ENCODE measurements around the gene ATP13A1.

Gene ATP13A1

GRCh38 chr19:19650331-19650730, 13.1 kb downstream of the ATP13A1 start:
- Histone ChIP-seq H3K36me3 (ENCODE audit: insufficient read depth, low read length) (peaks cover 95% of the 10 kb centered on the region), H3F3A (ENCODE audit: insufficient read depth, low read length) (no peaks in the 10 kb centered on the region), H3K9ac (ENCODE audit: low read length) (no peak overlapping the region)

DNA sequence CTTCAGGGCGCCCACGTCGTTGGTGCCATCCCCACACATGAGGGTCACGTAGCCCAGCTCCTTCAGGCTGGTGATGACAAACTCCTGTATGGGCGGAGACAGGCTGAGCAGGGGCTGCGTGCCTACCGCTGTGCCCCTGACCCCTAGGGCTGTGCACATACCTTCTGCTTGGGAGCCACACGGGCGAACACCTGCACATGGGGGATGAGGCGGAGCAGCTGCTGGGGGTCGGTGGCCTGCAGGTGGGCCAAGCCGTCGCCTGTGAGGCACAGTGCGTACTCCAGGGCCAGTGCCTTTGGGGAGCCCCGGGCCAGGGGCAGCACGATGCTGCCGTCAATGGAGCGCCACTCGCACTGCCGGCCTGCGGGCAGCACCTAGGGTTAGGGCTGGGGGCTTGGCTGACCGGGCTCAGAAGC, 13.9 kb downstream of the ATP13A1 start:
- Histone ChIP-seq H3K4me1 (ENCODE audit: insufficient read depth, low read length, severe bottlenecking) (no peaks in the 10 kb centered on the region), H3K9me3 (ENCODE audit: low read length) (no peaks in the 10 kb centered on the region), H3K27me3 (ENCODE audit: insufficient read depth, low read length) (no peaks in the 10 kb centered on the region), H3K9ac (ENCODE audit: low read length) (no peak overlapping the region), H3K9me2 (ENCODE audit: low read depth, low read length) (no peaks in the 10 kb centered on the region), H3F3A (ENCODE audit: insufficient read depth, low read length) (no peaks in the 10 kb centered on the region), H2AFZ (ENCODE audit: low read length) (no peak overlapping the region), H3K36me3 (ENCODE audit: insufficient read depth, low read length) (peaks cover 95% of the 10 kb centered on the region), H3K4me3 (ENCODE audit: low read depth, low read length, poor library complexity, severe bottlenecking) (no peak overlapping the region), H3K4me2 (ENCODE audit: low read length) (no peak overlapping the region), H3K27ac (ENCODE audit: low read depth, low read length, poor library complexity, severe bottlenecking) (no peak overlapping the region), H4K20me1 (ENCODE audit: insufficient read depth, low read length) (no peaks in the 10 kb centered on the region), H3K79me2 (ENCODE audit: insufficient read depth, low read length) (no peaks in the 10 kb centered on the region)
- TF ChIP-seq, protein P1, sequence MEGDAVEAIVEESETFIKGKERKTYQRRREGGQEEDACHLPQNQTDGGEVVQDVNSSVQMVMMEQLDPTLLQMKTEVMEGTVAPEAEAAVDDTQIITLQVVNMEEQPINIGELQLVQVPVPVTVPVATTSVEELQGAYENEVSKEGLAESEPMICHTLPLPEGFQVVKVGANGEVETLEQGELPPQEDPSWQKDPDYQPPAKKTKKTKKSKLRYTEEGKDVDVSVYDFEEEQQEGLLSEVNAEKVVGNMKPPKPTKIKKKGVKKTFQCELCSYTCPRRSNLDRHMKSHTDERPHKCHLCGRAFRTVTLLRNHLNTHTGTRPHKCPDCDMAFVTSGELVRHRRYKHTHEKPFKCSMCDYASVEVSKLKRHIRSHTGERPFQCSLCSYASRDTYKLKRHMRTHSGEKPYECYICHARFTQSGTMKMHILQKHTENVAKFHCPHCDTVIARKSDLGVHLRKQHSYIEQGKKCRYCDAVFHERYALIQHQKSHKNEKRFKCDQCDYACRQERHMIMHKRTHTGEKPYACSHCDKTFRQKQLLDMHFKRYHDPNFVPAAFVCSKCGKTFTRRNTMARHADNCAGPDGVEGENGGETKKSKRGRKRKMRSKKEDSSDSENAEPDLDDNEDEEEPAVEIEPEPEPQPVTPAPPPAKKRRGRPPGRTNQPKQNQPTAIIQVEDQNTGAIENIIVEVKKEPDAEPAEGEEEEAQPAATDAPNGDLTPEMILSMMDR (IDR thresholded peaks at IDR 0.05; ENCODE audit: low read length) = no peak
- no peak for TF ChIP-seq EZH2 (IDR thresholded peaks at IDR 0.05; ENCODE audit: borderline replicate concordance, low read length)

More at GRCh38 chr19:19650331-19650730, 13.1 kb downstream of the ATP13A1 start:
- H3K4me3 ChIP-seq (ENCODE audit: low read depth, low read length, poor library complexity, severe bottlenecking) = no peak overlapping the region
- H3K79me2 ChIP-seq (ENCODE audit: insufficient read depth, low read length) = no peaks in the 10 kb centered on the region
- H4K20me1 ChIP-seq (ENCODE audit: insufficient read depth, low read length) = no peaks in the 10 kb centered on the region
- no peaks in the 10 kb centered on the region for H3K4me1 ChIP-seq (ENCODE audit: insufficient read depth, low read length, severe bottlenecking)
- no peak for TF ChIP-seq EZH2 (IDR thresholded peaks at IDR 0.05; ENCODE audit: borderline replicate concordance, low read length)
- TF ChIP-seq, protein P1 (IDR thresholded peaks at IDR 0.05; ENCODE audit: low read length) = no peak
- H2AFZ ChIP-seq (ENCODE audit: low read length) = no peak overlapping the region
- H3K27ac ChIP-seq (ENCODE audit: low read depth, low read length, poor library complexity, severe bottlenecking) = no peak overlapping the region
- no peaks in the 10 kb centered on the region for H3K9me3 ChIP-seq (ENCODE audit: low read length)
- no peaks in the 10 kb centered on the region for H3K27me3 ChIP-seq (ENCODE audit: insufficient read depth, low read length)
- no peak overlapping the region for H3K4me2 ChIP-seq (ENCODE audit: low read length)
- no peaks in the 10 kb centered on the region for H3K9me2 ChIP-seq (ENCODE audit: low read depth, low read length)

GRCh38 chr19:19649155-19649554, 14.3 kb downstream of the ATP13A1 start:
- H3F3A ChIP-seq (ENCODE audit: insufficient read depth, low read length) = no peaks in the 10 kb centered on the region
- H3K79me2 ChIP-seq (ENCODE audit: insufficient read depth, low read length) = no peaks in the 10 kb centered on the region
- peaks cover 95% of the 10 kb centered on the region for H3K36me3 ChIP-seq (ENCODE audit: insufficient read depth, low read length)
- peaks cover 2% of the 10 kb centered on the region for H3K4me1 ChIP-seq (ENCODE audit: insufficient read depth, low read length, severe bottlenecking)
- H3K4me3 ChIP-seq (ENCODE audit: low read depth, low read length, poor library complexity, severe bottlenecking) = no peak overlapping the region
- TF ChIP-seq, protein P1 (IDR thresholded peaks at IDR 0.05; ENCODE audit: low read length) = no peak
- TF ChIP-seq EZH2 (IDR thresholded peaks at IDR 0.05; ENCODE audit: borderline replicate concordance, low read length) = no peak
- no peaks in the 10 kb centered on the region for H3K27me3 ChIP-seq (ENCODE audit: insufficient read depth, low read length)
- no peak overlapping the region for H3K27ac ChIP-seq (ENCODE audit: low read depth, low read length, poor library complexity, severe bottlenecking)
- H4K20me1 ChIP-seq (ENCODE audit: insufficient read depth, low read length) = no peaks in the 10 kb centered on the region
- H3K9me2 ChIP-seq (ENCODE audit: low read depth, low read length) = no peaks in the 10 kb centered on the region
- no peak overlapping the region for H3K9ac ChIP-seq (ENCODE audit: low read length)
- H3K9me3 ChIP-seq (ENCODE audit: low read length) = no peaks in the 10 kb centered on the region
- H2AFZ ChIP-seq (ENCODE audit: low read length) = no peak overlapping the region
- H3K4me2 ChIP-seq (ENCODE audit: low read length) = no peak overlapping the region

Measured in OCI-LY1 (cell line).